DMS53 treated with DMSO at 0.1 percent for 48 hours (cell line): ENCODE data around the gene DCDC2B.

Experiments used
- DNase-seq: peaks from one replicate; lab custom pipeline; 2025; ENCODE audit not compliant: unreplicated experiment; lab: John Stamatoyannopoulos, UW

Gene DCDC2B

DNA sequence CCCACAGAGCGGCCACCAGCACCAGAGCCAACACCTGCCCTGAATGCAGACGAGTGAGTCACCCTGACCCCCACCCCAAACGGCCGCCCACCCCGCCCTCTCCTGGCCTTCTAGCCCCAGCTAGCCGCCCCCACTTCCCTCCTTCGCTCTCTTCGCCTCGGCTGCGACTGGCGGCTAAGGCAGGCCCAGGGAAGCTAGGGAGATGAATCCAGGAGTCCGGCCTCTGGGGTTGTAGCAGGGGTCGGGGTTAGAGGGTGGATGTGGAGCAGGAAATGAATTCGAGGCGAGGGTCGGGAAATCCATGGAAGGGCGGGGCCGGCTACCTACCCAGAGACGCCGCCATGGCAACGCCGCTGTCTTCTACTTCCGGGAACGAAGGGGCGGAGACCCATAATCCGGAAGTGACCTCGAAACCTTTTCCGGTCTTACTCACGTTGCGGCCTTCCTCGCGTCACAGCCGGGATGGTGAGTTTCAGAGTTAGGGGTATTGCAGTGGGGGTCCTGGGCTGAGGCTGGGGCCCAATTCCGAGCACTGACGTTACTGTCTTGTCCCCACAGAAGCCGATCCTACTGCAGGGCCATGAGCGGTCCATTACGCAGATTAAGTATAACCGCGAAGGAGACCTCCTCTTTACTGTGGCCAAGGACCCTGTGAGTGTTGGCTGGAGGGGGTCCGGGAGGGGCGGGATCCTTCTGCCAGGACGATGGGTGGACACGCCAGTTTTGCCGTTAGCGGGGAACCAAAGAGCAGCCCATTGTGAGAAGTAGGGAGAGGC lies 13.3 kb downstream of the DCDC2B start, which contains the start of the genes EIF3I and TMEM234:
Gene EIF3I, plus strand, starts transcription at position 428 of the 776 bp plus-strand sequence. Its CDS starts 35 bp downstream, at position 463.
Gene TMEM234, minus strand, starts transcription at position 374 of the 776 bp plus-strand sequence. Its CDS starts 31 bp downstream, at position 343.
- DNase-seq: peak; percentile 77

GRCh38 chr1:32223683-32224082 lies 14.8 kb downstream of the DCDC2B start:
- DNase-seq: no peak

DNA sequence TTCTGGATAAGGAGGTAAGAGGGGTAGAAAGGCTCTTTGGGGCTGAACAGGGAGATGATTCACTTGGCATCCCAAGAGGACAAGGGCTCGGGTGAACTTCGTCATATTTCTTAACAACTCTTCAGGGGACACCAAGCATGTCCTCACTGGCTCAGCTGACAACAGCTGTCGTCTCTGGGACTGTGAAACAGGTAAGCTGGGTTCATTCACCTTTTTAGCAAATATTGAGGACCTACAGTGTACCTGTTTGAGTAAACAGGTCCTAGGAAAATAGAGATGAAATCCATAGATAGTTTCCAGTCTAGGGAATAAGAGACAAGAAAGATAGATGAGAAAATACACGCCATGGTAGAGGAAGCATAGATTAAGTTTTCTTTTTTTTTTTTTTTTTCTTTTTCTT lies 15.4 kb downstream of the DCDC2B start:
- DNase-seq: no peak

GRCh38 chr1:32228771-32229170 lies 19.9 kb downstream of the DCDC2B start:
- DNase-seq: no peak

DNA sequence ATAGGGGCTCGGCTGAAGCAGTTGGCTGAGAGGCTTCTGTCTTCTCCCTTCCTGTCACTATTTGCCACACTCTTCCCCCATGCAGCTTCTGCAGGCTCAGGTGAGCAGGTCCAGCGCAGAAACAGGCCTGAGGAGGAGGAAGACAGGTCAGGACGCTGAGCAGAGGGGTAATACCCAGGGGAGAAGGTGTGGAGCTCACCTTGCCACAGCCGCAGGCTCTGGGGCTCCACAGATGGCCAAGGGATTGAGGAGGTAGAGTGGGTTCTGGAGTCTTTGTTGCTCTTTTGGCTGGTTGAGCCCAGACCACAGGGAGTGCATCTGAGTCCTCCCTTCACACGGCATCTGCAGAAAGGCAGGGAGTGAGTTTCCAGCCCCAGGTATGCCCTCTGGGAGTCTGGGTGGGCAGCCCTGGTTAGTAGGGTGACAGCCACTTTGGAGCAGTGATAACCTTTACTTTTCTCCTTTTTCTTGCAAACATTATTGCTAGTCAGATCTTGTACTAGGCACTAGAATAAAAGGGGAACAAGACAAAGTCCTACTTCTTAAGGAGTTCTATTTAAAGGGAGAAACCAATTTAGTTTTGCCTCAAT lies 23.0 kb downstream of the DCDC2B start:
- no peak for DNase-seq

- DNase-seq: no peak
These were observed 23.8 kb downstream of the DCDC2B start for GRCh38 chr1:32232558-32233304.

- no peak for DNase-seq
These were observed 25.9 kb downstream of the DCDC2B start for GRCh38 chr1:32234792-32235191.

GRCh38 chr1:32239337-32239736 lies 30.4 kb downstream of the DCDC2B start:
- DNase-seq: peak; percentile 34

- peak; percentile 34 for DNase-seq
These were observed 30.9 kb downstream of the DCDC2B start for GRCh38 chr1:32239790-32240139.

DNA sequence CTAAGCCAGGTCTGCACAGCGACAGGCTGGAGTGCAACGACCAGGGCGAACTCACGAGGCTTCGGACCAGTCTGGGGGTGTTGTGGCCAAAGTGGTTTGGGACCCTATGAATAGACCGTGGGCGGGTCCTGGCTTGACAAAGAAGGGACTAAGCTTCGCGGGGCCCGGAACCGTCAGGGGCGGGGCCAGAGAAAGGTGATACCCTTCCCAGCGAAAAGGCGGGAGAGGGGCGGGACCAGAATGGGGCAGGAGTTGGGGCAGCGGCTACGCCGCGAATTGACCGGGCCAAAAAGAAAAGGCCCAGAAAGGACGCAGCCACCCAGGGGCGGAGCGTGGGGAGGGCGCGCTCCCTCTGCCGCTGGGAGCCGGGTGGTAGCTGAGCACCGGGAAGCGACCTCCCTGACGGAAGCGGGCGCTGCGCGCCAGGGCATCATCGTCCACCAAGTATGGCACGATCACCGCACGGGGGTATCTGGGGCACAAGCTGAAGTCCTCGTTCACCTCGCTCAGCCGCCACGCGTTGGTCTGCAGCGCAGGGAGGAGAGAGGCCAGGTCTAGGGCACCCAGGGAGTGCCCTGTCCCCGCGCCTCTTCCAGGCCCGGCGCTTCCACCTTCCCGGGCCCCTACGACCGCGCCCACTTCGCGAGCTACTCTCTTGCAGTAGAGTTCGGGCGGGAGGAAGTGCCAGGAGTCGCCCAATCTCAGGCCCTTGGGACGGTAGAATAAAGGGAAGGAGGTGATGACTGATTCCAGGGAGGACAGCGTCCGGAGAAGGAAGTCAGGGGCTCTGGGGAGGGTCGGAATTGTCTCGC lies 31.5 kb downstream of the DCDC2B start:
- DNase-seq: peak; percentile 90

GRCh38 chr1:32241001-32241763 lies 32.3 kb downstream of the DCDC2B start:
- peak; percentile 78 for DNase-seq

DNA sequence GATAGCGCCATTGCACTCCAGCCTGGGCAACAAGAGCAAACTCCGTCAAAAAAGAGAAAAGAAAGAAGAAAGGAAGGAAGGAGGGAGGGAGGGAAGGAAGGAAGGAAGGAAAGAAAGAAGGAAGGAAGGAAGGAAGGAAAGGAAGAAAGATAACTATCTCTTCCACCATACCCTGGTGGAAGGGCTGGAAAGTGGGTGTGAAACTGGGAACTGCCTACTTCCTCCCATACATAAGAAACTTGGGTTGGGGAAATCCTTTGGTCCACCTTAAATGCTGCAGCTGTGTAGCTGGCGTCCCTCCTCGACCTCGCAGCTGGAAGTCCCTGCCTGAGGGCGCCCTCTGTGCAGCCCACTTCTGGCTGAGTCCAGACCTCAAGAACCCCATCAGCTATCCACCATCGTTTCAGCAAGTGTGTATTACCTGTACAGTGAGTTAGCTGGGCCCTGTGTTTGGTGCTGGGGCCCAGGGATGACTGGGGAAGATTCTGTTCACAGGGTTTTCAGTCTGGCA lies 33.5 kb downstream of the DCDC2B start:
- no peak for DNase-seq

DNA sequence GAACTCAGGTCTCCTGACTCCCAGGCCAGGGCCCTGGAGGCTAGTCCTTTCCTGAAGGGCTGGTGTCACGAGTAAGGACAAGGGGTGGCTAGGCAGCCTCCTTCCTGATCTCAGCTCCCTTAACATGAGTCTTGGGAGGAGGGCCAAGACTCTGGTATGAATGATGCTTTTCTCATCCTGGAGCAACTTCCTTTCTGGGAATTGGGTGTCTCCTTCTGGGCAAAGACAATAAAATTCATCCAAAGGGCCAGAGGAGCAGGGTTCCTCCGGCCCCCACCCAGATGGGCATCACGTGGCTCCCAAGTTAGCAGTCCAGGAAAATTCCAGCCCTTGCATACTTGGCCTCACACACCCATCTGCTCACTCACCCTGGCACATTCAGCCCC lies 38.0 kb downstream of the DCDC2B start, which contains the start of gene FAM167B:
Gene FAM167B, plus strand, starts transcription at position 335 of the 386 bp plus-strand sequence. CDS start 200 bp downstream, outside the sequence.
- DNase-seq: no peak

GRCh38 chr1:32247452-32247851 lies 38.6 kb downstream of the DCDC2B start:
- DNase-seq: no peak

- peak; percentile 90 for DNase-seq
These were observed 39.3 kb downstream of the DCDC2B start for GRCh38 chr1:32247983-32248889.

DNA sequence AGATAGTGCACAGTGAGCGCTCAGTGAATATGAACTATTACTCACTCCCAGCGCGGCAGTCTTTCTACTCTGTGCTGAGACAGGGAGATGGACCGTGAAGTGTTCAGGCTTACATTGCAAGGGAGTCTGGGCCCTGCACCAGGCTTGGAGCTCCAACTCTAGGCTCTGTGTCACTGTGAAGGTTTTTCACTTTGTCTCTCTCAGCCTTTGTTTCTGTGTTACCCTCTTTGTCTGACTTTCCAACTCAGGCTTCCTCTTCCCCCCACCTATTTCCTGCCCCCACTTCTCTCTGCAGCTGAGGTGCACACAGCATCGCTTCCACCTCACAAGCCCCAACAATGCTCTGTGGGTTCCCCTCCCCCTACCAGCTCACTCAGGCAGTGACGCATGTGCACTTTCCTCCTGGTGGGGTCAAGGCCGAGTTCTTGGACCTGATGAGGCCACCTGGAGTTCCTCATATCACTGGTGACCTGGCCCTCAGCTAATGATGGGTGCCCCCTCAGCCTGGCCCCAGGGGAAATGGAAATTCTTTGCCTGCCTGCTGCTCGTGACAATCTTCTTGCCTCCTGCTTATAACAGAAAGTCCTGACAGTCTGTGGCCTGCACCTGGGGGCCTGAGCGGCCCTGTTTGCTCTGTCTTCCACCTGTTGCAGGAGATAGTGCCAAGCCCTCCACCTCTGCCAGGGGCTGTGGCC lies 41.1 kb downstream of the DCDC2B start:
- no peak for DNase-seq

- no peak for DNase-seq
These were observed 42.2 kb downstream of the DCDC2B start, which contains the start of gene LCK for GRCh38 chr1:32250893-32251716. Gene LCK, plus strand, starts transcription at chr1:32251265. Its CDS starts 23,065 bp downstream, at chr1:32274330.
